Activated CD8-positive, alpha-beta memory T cell treated with anti-CD3 and anti-CD28 coated beads, Interleukin-2, amount 50 U/mL, for 1 hour (primary cell): ENCODE measurements around the gene BHLHE23.

Experiments used
- DNase-seq: peaks from one replicate; pipeline ENCODE4 v3.0.0-alpha.2; 2020; ENCODE audit errors: extremely low read depth

BHLHE23 gene

DNA sequence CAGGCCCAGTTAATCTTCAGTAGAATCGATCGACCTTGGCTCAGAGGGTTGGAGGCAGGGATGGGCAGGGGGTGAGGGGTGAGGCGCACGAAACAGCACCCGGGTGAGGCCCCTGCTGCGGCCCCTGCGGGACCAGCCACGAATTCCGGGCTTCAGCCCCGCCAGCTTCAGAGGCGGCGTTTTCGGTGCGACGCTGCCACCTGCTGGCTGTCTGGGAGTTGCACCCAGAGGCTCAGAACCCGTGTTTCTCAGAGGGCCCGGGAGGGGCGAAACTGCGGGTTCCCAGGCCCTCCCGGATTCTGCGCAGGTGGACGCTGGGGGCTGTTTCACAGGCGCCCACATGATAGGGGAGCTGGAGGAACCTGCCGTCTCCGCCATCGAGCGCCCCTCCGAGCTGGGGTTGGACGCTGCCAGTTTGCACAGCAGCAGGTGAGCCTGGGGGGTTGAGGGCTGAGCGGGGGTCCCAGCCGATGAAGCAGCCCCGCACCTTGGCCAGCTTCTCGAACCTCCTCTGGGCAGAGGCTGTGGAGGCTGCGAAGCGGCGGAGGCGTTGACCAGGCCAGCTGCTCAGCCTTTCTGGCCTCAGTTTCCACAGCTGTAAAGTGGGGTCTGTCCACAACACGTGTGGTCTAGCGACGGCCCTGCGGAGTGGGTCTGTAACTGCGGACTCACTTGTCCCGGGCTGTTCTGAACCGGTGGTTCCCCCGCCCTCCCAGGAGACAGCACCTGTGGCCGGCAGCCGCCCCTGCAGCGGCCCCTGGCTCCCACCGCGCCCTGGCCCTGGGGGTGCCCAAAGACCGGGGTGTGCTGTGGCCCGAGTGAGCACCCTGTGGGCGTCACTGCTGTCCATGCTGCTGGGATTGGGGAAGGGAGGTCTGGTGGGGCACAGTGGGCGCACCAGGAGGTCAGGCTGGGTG lies 2.5 kb upstream of the BHLHE23 start:
- peak; percentile 54 for DNase-seq

DNA sequence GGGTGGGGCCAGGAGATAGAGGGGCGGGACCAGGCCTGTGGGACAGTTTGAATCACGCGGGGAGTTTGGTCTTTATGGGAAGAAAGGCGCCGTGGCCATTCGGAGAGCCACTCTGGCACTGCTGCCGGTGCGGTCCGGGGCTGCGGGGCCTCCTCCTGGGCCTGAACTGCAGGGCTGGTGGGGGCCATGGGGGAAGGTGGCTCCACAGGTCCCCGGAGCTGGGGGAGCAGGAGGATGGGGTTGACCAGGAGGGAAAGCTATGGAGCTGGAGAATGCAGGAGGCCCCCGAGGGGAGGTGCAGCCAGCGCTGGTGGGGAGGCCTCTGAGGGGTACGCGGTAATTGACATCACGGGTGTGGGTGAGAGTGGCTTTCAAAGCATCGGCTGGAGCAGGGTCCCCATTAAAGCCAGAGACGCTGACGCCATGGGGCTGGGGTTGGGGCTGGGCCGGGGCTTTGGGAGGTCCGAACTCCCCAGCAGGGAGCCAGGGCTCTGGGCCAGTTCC lies 1.8 kb upstream of the BHLHE23 start:
- no peak for DNase-seq

DNA sequence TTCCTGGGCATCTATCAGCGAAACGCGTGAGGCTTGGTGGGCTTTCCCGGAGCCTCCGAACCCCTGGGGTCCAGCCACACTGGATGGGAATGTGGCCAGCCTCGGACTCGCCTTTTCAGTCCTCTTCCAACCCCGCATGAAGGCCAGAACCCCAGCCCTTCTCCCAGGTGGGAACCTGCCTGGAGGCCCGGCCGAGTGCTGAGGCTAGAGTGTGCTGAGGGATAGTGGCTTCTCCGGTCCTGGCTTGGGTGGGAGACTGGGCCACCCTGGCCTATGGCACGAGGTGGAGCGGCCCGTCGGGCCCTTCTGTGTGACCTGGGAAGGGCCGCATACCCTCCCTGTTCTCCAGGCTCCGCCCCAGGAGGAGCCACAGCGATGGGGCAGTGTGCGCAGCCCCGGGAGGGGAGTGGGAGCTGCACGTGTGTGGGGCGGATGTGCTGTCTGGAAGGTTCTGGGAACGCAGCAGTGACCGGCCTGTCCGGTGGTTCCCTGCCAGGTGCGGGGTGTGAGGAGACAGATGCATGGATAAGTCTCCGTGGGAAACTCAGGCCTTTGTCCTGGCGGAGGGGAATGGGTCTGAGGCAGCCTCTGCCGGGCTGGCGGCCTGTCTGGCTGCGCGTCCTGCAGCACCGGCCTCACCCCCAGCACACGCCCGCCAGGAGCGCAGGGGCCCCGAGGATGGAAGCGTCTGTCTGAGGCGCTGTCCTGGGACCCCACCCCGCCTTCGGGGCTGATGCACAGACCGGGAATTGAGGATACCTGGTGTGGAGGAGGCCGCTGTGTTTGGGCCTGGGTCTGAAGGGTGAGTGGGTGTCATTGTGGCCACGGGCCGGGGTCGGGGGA lies 1.1 kb upstream of the BHLHE23 start:
- no peak for DNase-seq

DNA sequence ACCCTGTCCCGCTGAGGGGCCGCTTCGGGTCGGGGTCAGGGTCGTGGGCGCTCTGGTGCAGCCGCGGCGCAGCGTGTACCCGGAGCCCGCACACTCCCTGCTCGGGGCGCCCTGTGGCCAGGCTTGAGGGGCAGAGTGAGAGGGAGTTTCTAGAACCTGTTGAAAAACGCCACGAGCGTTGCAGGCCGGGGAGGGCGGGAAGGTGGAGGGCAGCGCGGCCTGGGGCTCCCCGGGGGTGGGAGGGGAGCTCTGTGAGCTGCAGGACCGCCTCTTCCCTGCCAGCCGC lies 539 bp upstream of the BHLHE23 start:
- DNase-seq: no peak

DNA sequence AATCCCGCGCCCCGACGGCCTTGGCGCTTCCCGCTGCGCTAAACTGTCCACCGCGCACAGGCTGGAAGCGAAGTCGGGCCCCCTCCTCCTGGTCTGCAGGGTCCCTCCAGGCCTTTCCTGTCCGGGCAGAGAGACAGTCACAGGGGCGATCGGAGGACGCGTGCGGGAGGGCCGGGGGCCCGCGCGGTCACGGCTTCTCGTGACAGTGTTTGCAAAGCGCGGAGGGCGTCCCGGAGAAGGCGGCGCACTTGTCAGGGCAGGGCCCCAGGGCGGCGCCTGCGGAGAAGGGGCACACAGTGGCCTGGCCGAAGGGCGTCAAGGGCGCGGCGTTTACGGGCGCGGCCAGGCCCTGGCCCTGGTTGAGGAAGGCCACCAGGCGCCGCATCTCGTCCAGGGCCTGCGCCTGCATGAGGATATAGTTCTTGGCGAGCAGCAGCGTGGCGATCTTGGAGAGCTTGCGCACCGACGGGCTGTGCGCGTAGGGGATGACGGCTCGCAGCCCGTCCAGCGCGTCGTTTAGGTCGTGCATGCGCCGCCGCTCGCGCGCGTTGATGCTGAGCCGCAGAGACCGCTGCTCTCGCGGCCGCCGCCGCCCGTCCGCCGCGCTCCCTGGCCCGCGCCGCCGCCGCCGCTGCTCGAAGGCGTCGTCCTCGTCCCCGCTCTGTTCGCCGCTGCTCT lies 763 bp downstream of the BHLHE23 start:
- DNase-seq: no peak

DNA sequence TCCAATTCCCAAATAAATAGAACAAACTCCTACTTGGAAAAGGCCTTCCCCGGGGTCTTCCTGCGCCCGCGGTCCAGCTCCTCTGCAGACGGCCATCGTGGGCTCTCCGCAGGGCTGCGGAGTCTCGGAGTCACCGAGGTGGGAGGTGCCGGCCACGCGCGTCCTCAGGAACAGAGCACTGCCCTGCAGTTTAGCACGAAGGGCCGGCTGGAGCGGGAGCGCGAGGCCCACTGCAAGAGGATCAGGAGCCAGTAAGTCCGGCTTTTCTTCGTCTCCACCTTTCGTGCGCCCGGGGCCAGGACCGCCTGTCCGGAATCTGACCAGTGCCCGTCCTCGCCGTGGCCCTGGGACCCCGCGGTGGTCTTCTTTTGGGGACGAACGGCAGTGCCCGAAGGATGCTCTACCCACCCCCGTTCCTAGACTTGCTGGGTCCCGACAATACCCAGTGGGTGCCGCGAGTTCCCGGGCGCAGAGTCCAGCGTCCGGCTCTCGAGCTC lies 1.4 kb downstream of the BHLHE23 start:
- no peak for DNase-seq

DNA sequence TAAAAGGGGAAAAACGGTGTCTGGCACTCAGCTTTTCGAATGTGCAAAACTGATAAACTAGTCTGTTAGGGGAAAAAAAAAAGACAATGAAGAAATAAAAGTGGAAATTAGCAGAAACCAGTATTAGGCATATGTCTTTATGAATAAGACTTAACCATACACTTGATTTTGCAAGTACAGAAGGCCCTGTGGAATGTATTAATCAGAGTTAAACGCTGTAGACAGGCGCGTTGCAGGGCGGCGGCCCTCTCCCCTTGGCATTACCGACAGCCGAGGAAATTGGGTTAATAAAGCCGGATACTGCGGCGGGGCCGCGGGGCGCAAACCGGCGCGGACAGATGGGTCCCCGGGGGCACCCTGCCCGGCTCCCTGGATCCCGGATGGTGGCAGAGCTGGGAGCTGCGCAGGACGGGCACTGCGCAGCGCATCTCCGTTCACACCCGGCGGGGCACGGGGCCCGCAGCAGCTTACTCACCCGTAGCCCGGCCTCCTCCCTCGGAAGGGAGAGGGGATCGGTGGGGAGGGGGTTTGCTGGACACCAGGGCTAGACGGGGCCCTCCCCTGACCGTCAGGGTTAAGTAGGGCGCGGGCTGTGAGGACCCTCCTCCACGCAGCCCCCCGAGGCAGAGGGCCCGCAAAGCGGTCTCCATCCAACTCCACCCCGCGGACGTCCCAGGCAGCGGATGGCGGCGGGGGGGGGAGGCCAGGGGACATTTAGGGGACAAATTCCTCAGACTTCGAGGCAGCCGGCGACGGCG lies 2.0 kb downstream of the BHLHE23 start:
- DNase-seq: no peak

DNA sequence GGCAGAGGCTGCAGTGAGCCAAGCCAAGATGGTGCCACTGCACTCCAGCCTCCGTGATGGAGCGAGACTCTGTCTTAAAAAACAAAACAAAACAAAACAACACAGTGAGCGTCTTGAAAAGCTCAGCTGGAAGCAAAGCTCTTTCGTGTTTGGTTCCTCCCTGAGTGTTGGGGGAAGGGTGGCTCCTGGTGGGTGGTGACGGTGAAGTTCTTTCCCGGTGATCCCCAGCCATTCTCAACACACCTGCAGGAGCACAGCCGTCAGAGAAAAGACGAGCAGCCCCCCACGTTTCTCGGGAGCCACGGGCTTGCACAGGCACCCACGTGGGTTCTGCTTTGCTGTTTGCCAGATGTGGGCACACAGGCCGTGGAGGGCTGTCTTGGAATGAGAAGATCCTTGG lies 3.2 kb downstream of the BHLHE23 start:
- DNase-seq: no peak

DNA sequence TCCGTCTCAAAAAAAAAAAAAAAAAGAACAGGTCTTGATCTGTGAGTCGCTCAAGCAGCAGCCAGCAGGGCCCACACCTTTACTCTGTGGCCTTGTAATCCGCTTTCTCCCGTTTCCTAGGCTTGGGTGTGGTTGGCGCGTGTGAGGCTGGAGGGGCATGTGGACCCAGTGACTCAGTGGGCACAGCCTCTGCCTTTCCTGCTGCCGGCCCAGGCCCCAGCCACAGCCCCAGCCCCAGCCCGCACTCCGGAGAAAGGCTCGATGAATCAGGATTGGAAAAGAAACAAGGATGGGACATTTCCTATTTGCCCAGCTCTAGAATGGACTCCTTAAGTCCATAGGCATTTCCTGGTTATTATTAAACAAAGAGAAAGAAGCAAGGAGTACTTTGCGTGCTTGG lies 4.3 kb downstream of the BHLHE23 start:
- no peak for DNase-seq

DNA sequence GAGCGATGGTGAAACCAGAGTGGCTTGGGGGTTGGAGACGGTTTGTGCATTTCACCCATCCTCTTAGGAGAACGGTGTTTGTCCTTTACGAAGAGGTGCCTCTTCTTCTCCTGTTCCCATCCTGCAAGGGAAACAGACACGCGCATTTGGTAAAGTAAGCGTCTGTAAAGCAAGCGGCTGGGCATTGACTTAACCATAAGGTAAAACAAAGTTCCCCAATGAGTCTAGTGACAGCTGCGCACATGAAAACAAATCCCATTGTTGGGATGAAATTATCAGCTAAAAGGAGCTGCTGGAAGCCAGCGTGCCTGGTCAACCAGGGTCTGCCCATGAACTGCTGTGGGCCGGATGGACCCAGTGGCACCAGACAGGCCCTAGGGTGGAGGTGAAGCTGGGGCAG lies 5.8 kb downstream of the BHLHE23 start:
- DNase-seq: no peak

DNA sequence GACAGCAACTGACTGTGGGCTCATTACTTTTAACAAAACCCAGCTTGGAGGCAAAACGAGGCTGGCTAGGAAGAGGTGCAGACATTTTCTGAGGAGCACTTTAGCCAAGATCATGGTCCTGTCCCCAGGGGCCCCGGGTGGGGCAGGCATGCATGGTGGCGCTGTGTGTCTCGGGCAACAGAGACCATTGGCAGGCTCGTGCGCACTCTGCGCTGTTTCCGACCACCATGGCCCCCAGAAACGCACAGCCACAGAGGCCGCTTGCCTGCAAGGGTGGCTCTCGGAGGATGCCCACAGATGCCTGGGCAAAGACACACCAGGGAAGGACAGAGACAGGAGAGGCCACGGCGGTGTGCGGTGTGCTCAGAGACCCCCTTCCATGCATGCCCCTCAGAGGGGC lies 6.7 kb downstream of the BHLHE23 start:
- no peak for DNase-seq

DNA sequence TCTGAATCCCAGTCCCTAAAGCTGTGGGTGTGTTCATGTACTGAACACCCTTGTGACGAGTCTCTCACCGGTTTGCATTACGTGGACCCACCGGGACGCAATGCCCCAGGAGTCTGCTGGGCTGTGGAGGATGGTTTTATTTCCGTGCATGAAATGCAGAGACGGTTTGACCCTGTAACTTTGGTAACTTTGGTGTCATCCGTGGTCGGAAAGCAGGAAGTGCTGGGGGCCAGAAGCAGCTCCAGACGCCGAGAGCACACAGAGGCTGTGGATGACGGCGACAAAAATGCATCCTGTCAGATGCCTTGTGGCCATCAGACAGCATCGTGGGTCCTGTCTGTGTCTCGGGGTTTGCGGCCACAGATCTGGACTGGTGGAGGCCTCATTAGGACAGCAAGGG lies 7.2 kb downstream of the BHLHE23 start:
- no peak for DNase-seq

DNA sequence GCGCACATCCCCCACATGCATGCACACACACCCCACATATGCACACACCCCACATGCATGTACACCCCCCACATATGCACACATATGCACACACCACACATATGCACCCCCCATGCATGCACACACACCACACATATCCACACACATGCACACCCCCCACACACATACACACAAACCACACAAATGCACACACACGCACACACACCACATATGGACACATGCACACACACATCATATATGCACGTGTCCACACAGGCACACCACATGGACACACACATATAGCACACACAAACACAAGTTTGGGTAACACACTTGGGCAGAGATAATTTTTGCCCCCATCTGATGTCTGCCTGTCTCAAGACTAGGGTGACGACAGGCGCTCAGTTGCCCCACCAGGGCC lies 8.3 kb downstream of the BHLHE23 start:
- no peak for DNase-seq

DNA sequence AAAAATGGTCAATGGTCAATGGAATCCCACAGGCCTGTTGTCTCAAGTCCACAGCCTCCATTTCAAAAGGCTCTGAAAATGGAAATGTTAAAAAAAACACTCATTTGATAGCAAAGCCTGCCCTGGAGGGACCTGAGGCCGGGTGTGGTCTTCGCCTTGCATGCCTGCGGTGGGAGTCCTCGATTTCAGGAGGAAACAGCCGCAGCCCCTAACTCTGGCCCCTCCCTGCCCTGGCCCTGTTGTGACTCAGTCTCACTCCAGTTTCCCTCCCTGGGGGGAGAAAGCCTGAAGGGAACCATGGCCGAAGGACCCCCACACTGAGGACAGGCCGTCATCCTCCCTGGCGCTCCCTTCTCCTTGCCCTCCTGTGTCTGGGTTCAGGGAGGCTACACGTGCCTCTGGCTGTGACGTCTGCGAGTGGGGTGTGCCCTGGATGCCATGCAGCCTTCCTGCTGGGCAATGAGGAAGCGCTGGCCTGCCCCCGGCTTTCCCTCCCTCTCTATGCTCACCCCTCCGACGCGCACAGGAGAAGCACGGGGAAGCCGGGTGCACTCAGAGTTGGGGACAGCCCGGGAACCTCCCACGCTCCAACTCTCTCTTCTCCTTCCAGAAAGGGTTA lies 9.2 kb downstream of the BHLHE23 start:
- no peak for DNase-seq

DNA sequence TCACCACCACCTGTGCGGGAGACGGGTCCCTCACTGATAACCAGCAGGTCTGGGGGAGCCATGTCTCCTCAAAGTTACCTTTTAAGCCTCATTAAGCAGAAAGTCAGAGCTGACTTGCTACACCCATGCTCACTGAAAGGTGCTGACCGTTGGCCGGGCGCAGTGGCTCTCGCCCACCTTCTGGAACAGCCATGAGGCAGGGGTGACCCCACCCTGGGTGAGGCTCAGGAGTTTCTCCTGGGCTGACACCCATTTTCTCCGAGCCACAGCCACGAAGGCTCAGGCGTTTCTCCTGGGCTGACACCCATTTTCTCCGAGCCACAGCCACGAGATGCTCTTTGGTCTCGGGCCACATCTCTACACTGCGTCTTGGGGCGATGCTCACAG lies 10.2 kb downstream of the BHLHE23 start:
- DNase-seq: no peak

DNA sequence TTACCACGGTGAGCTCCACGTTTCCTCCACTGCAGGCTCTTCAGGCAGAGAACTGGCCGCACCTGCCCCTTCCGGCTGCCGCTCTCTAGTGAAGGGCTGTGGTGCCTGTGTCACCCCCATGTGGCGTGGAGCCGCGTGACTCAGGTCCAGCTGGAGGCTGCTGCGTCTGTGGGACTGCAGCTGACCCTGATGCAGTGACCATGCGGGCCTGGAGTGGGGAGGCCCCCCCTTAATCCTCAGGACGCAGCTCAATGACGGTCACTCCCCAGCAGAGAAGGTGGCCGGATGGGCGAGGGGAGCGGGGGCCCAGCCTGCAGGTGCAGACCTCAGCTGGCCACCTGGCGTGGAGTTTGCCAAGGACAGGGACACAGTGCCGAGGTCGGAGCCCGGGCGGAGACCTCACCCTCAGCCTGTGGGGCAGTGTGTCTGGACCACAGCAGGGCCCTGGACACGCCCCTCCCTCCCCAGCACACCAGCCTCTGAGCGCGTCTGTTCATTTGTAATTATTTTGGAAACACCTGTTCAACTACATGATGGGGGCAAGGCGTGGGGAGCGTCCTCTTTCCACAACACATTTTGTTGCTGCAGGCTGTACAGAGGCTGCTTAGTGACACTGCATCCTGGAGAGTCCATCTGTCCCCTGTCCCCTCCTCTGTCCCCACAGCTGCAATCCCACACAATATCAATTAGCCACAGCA lies 10.7 kb downstream of the BHLHE23 start:
- DNase-seq: no peak

DNA sequence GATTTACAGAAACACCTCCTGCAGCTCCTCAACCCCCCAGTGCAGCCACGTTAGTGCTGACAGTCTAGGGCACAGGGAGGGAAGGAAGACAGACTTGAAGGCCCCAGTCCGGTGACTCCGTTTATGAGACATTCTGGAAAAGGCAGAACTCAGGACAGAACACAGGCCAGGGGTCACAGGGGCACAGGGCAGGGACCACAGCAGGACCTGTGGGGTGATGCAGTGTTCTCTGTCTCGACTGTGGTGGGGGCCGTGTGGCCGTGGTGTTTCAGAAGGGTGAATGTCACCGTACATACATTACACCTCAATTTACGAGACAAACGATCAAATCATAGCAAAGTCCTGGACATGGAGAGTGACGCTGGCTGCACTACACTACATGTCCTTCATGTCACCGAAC lies 11.3 kb downstream of the BHLHE23 start:
- DNase-seq: no peak

DNA sequence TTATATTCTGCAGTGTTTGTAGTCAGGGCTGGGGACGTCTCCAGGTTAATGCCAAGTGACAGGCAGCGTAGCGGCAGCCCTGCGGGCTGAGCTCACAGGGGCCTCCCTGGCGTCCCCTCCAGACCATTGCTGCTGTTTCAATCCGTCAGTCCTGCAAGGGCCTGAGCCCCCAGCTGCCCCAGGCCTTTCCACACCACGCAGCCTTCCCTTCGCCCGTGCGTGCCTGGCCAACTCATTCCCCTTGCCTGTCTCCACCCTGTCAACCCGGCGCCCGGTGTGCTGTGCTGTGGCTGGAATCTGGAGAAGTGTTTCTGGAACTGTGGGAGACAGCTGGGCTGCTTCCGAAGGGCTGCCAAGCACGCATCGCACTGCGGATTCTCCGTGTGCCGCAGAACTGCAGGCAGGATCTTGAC lies 11.9 kb downstream of the BHLHE23 start:
- DNase-seq: no peak

DNA sequence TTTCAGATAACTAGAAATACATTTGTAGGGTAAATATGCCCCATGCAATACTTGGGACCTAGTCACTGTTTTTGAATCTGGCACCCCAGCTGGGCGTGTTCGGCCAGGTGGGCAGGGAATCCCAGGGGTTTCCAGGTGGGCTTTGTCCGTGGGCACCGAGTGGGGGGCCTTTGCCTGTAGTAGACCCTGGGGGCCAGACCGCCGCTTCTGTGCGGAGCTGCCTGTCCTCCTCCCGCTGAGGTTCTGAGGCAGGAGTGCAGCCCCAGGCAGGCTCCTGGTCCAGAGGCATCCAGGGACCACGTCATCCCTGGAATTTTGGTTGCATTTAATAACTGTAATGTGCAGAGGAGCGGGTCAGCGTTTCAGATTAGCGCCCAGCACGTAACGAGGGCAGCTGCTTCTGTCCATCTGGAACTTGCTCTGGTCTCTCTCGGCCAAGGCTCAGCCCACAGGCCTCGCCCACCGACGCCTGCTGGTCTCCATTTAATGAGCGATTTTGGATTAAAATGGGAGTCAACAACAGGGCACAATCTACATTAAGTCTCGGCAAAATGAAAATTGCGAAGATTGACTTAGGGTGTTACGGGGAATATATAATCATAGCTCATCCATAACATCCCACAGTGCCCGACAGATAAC lies 12.8 kb downstream of the BHLHE23 start:
- DNase-seq: no peak

DNA sequence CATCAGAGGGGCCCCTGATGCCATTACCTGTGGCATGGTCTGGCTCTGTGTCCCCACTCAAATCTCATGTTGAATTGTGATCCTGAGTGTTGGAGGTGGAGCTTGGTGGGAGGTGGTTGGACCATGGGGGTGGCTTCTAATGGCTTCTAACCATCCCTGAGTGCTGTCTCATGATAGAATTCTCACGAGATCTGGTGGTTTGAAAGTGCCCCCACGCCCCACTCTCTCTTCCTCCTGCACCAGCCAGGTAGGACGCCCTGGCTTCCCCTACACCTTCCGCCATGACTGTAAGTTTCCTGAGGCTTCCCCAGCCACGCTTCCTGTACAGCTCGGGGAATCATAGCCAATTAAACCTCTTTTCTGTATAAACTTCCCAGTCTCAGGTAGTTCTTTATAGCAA lies 14.9 kb downstream of the BHLHE23 start:
- DNase-seq: no peak
